Neutrophil (primary cell): ENCODE data around the gene NR6A1.

Experiments
- H3K27ac ChIP-seq: fragments of 200-600 bp; sonication (generic); 2 replicates; pipeline ENCODE4 v1.5.1; 2016; ENCODE audit warnings: mild to moderate bottlenecking, moderate library complexity
- H3K27me3 ChIP-seq: fragments of 200-600 bp; sonication (generic); 2 replicates; pipeline ENCODE4 v1.6.0; 2016; ENCODE audit warnings: mild to moderate bottlenecking
- H3K36me3 ChIP-seq: fragments of 200-600 bp; sonication (generic); 2 replicates; pipeline ENCODE4 v1.5.1; 2017
- H3K4me1 ChIP-seq, 2 experiments: fragments of 200-600 bp in 1 of 2; sonication (generic) in 1 of 2; 1 replicate in 1 of 2; 2 replicates in 1 of 2; pipeline versions ENCODE4 v1.5.1 to v1.6.1; 2013 to 2016; ENCODE audit warnings: low read depth in 1 of 2, low read length in 1 of 2, mild to moderate bottlenecking in 1 of 2, moderate library complexity in 1 of 2; ENCODE audit not compliant: control insufficient read depth in 1 of 2, insufficient read depth in 1 of 2
- H3K4me3 ChIP-seq, 2 experiments: fragments of 200-600 bp in 1 of 2; sonication (generic) in 1 of 2; 1 replicate in 1 of 2; 2 replicates in 1 of 2; pipeline ENCODE4 v1.5.1; 2013 to 2016; ENCODE audit warnings: low read depth in 1 of 2, low read length in 1 of 2, mild to moderate bottlenecking in 1 of 2, moderate library complexity in 1 of 2
- H3K9me3 ChIP-seq: fragments of 200-600 bp; sonication (generic); 2 replicates; pipeline ENCODE4 v1.5.1; 2016
- CTCF ChIP-seq: fragments of 200-600 bp; sonication (generic); IDR thresholded peaks from 2 replicates; pipeline ENCODE4 v1.5.1; 2016; ENCODE audit warnings: antibody characterized with exemption

The NR6A1 gene

GRCh38 chr9:124498040-124498439 is 273.1 kb downstream of the NR6A1 start:
- Histone ChIP-seq H3K27me3 (peaks cover 62% of the 10 kb centered on the region), H3K4me1 (no peaks in the 10 kb centered on the region), H3K27ac (no peak overlapping the region), H3K36me3 (no peaks in the 10 kb centered on the region), H3K4me3 (no peak overlapping the region), H3K9me3 (no peaks in the 10 kb centered on the region)
- TF ChIP-seq CTCF = no peak

DNA sequence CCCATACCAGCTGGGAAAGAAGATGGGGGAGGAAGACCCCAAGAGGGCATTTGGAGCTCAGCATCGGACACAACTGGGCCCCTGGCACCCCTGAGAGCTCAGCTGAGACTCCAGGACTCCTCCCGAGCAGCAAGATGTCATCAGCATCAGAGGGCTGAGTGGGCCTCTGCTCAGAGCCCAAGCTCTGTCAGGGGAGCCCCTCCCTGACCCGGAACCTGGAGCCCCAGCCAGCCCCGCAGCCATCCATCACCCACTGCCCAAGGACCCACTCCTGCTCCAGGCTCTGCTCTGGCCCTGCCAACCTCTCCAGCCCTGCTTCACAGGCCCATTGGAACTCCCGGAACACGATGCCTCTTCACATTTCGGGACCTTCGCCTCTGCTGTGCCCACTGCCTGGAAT is 273.7 kb downstream of the NR6A1 start:
- H3K27me3 ChIP-seq = peaks cover 56% of the 10 kb centered on the region

GRCh38 chr9:124496463-124496862 is 274.6 kb downstream of the NR6A1 start:
- Histone ChIP-seq H3K4me1 (no peaks in the 10 kb centered on the region), H3K27ac (no peak overlapping the region), H3K36me3 (no peaks in the 10 kb centered on the region), H3K9me3 (no peaks in the 10 kb centered on the region), H3K27me3 (peaks cover 46% of the 10 kb centered on the region), H3K4me3 (no peak overlapping the region)
- TF ChIP-seq CTCF = no peak

More for the DNA sequence above, 273.7 kb downstream of the NR6A1 start:
- Histone ChIP-seq H3K27ac (no peak overlapping the region), H3K4me1 (no peaks in the 10 kb centered on the region), H3K36me3 (no peaks in the 10 kb centered on the region), H3K9me3 (no peaks in the 10 kb centered on the region), H3K4me3 (no peak overlapping the region)
- TF ChIP-seq CTCF = no peak

DNA sequence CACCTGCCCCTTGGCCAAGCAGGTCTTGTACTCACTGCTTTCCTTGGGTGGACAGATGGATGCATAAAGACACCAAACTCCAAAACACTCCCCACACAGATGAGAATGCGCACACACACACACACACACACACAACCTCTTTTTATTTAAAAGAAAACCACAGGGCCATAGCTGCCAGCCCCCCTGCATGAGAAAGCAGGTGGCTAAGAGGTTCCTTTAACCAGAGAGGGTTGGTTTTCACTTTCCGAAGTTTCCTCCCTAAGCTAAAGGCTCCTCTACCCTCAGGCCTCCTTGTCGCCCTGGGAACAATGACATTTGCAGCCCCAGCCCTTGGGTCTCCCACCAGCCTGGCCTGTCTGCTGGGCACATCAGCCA is 275.0 kb downstream of the NR6A1 start:
- no peaks in the 10 kb centered on the region for H3K36me3 ChIP-seq
- TF ChIP-seq CTCF = no peak
- no peaks in the 10 kb centered on the region for H3K4me1 ChIP-seq
- H3K27ac ChIP-seq = no peak overlapping the region
- H3K4me3 ChIP-seq = no peak overlapping the region
- H3K27me3 ChIP-seq = peaks cover 42% of the 10 kb centered on the region
- no peaks in the 10 kb centered on the region for H3K9me3 ChIP-seq

GRCh38 chr9:124495126-124496074 is 275.7 kb downstream of the NR6A1 start:
- H3K27ac ChIP-seq = no peak overlapping the region
- TF ChIP-seq CTCF = no peak
- no peak overlapping the region for H3K4me3 ChIP-seq
- peaks cover 35% of the 10 kb centered on the region for H3K27me3 ChIP-seq
- H3K9me3 ChIP-seq = no peaks in the 10 kb centered on the region
- no peaks in the 10 kb centered on the region for H3K36me3 ChIP-seq
- no peaks in the 10 kb centered on the region for H3K4me1 ChIP-seq
